Osteoblast (primary cell): ENCODE measurements around the gene RANGAP1. TPM values are rescaled to one million over a fixed set of nuclear protein-coding genes. Genes with fewer than 3 reads are reported as not detected.
A peak's percentile ranks its signal among the peaks of the same experiment; 100 is the strongest.

Experiments used
- DNase-seq: peaks from one replicate; pipeline ENCODE4 v3.0.0; 2011; ENCODE audit warnings: low spot score, mixed read lengths; ENCODE audit not compliant: insufficient read length; ENCODE audit errors: missing footprints
- H2AFZ ChIP-seq: 2 replicates; pipeline ENCODE4 v1.6.0; 2011; ENCODE audit warnings: mild to moderate bottlenecking, low read length
- H3K27ac ChIP-seq: 2 replicates; pipeline ENCODE4 v1.5.1; 2011; ENCODE audit warnings: mild to moderate bottlenecking, low read depth, low read length, moderate library complexity
- H3K27me3 ChIP-seq: 2 replicates; pipeline ENCODE4 v1.6.0; 2012; ENCODE audit warnings: mild to moderate bottlenecking, control low read depth, inconsistent platforms, low read length, moderate library complexity; ENCODE audit not compliant: insufficient read depth
- H3K36me3 ChIP-seq: 2 replicates; pipeline ENCODE4 v1.5.1; 2011; ENCODE audit warnings: mild to moderate bottlenecking, low read length, control low read depth, moderate library complexity; ENCODE audit not compliant: insufficient read depth
- H3K4me1 ChIP-seq: 2 replicates; pipeline ENCODE4 v1.5.1; 2011; ENCODE audit warnings: mild to moderate bottlenecking, low read length, control low read depth, moderate library complexity; ENCODE audit not compliant: insufficient read depth
- H3K4me2 ChIP-seq: 2 replicates; pipeline ENCODE4 v1.6.0; 2011; ENCODE audit warnings: mild to moderate bottlenecking, low read length; ENCODE audit not compliant: insufficient read depth
- H3K4me3 ChIP-seq: fragments of 200-600 bp; sonication (generic); 3 replicates; pipeline ENCODE4 v1.5.1; 2012; ENCODE audit warnings: mild to moderate bottlenecking, low read length, inconsistent platforms; ENCODE audit not compliant: insufficient read depth
- H3K79me2 ChIP-seq: 2 replicates; pipeline ENCODE4 v1.6.0; 2012; ENCODE audit warnings: mild to moderate bottlenecking, low read length, control low read depth, inconsistent platforms; ENCODE audit not compliant: insufficient read depth
- H3K9me3 ChIP-seq: 2 replicates; pipeline ENCODE4 v1.5.1; 2011; ENCODE audit warnings: low read depth, low read length, control low read depth
- H4K20me1 ChIP-seq: 2 replicates; pipeline ENCODE4 v1.6.0; 2012; ENCODE audit warnings: mild to moderate bottlenecking, low read length, control low read depth; ENCODE audit not compliant: insufficient read depth
- CTCF ChIP-seq: IDR thresholded peaks from 2 replicates; pipeline ENCODE4 v1.5.1; 2011; ENCODE audit warnings: mild to moderate bottlenecking, low read depth, low read length, moderate library complexity; ENCODE audit errors: extremely low read depth
- total RNA-seq: library from RNA; depleted of rRNA; stranded (reverse); fragments of >200 nt; gene quantifications from 2 replicates; pipeline ENCODE4 v1.2.3, GENCODE V29; 2012

The RANGAP1 gene
- total RNA-seq, 1 donor: 31.8 TPM

GRCh38 chr22:41217553-41218157, 68.3 kb downstream of the RANGAP1 start:
- Histone ChIP-seq H3K4me3 (peak overlapping the region; percentile 59), H3K36me3 (peaks cover 36% of the 10 kb centered on the region), H3K4me1 (peaks cover 9% of the 10 kb centered on the region), H3K27ac (peak overlapping the region; percentile 72), H3K9me3 (no peaks in the 10 kb centered on the region), H3K4me2 (peak overlapping the region; percentile 79), H3K79me2 (no peaks in the 10 kb centered on the region), H4K20me1 (no peaks in the 10 kb centered on the region), H2AFZ (peak overlapping the region; percentile 88), H3K27me3 (no peaks in the 10 kb centered on the region)
- TF ChIP-seq CTCF: no peak
- peak; percentile 91 for DNase-seq

GRCh38 chr22:41216984-41217383, 69.0 kb downstream of the RANGAP1 start:
- H3K36me3 ChIP-seq: peaks cover 36% of the 10 kb centered on the region
- H3K9me3 ChIP-seq: no peaks in the 10 kb centered on the region

GRCh38 chr22:41215926-41216325, 70.1 kb downstream of the RANGAP1 start:
- H3K9me3 ChIP-seq: no peaks in the 10 kb centered on the region
- DNase-seq: no peak
- H3K36me3 ChIP-seq: peaks cover 29% of the 10 kb centered on the region
- no peaks in the 10 kb centered on the region for H3K27me3 ChIP-seq
- no peak overlapping the region for H3K4me3 ChIP-seq
- peaks cover 9% of the 10 kb centered on the region for H3K4me1 ChIP-seq
- no peak overlapping the region for H3K27ac ChIP-seq
- no peaks in the 10 kb centered on the region for H4K20me1 ChIP-seq
- no peak overlapping the region for H3K4me2 ChIP-seq
- no peak for TF ChIP-seq CTCF
- no peak overlapping the region for H2AFZ ChIP-seq
- H3K79me2 ChIP-seq: no peaks in the 10 kb centered on the region

More at GRCh38 chr22:41216984-41217383, 69.0 kb downstream of the RANGAP1 start:
- Histone ChIP-seq H3K79me2 (no peaks in the 10 kb centered on the region), H3K4me3 (peak overlapping the region; percentile 59), H3K4me2 (peak overlapping the region; percentile 79), H3K27me3 (no peaks in the 10 kb centered on the region), H3K27ac (peak overlapping the region; percentile 72), H2AFZ (peak overlapping the region; percentile 88), H3K4me1 (peaks cover 9% of the 10 kb centered on the region), H4K20me1 (no peaks in the 10 kb centered on the region)
- TF ChIP-seq CTCF: no peak
- peak; percentile 86 for DNase-seq

DNA sequence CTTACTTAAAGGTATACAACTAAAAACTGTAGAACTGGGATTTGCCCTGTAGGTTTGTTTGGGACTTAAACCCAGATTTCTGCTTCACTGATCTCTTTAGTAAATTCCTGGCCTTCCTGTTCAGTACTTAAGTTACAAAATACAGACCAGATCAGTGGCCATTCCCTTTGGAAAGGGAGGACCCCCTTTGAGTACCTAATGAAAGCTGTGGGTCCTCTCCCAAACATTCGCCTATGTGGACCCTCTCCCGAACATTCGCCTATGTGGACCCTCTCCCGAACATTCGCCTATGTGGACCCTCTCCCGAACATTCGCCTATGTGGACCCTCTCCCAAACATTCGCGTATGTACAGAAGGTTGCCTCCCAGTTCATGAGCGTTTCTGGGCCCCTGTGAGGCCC, 70.6 kb downstream of the RANGAP1 start:
- Histone ChIP-seq H3K4me3 (no peak overlapping the region), H3K79me2 (no peaks in the 10 kb centered on the region), H3K36me3 (peaks cover 24% of the 10 kb centered on the region), H3K4me2 (no peak overlapping the region), H3K4me1 (peaks cover 9% of the 10 kb centered on the region), H4K20me1 (no peaks in the 10 kb centered on the region), H3K27me3 (no peaks in the 10 kb centered on the region), H3K9me3 (no peaks in the 10 kb centered on the region), H2AFZ (no peak overlapping the region), H3K27ac (no peak overlapping the region)
- peak; percentile 9 for DNase-seq
- TF ChIP-seq CTCF: no peak
